Mononuclear cell (primary cell): ENCODE results near the gene ATG9B. TPM values are rescaled to one million over a fixed set of nuclear protein-coding genes. Genes with fewer than 3 reads are reported as not detected.

Experiments
- H3K27me3 ChIP-seq: 2 replicates; pipeline ENCODE4 v1.6.0; 2011; ENCODE audit warnings: low read length, control low read depth; ENCODE audit not compliant: insufficient read depth
- H3K4me1 ChIP-seq: 2 replicates; pipeline ENCODE4 v1.5.1; 2011; ENCODE audit warnings: mild to moderate bottlenecking, low read length, control low read depth; ENCODE audit not compliant: insufficient read depth
- H3K4me3 ChIP-seq: 2 replicates; pipeline ENCODE4 v1.5.1; 2011; ENCODE audit warnings: mild to moderate bottlenecking, low read length, moderate library complexity
- H3K9me3 ChIP-seq: 2 replicates; pipeline ENCODE4 v1.5.1; 2011; ENCODE audit warnings: low read depth, mild to moderate bottlenecking, control low read depth, low read length
- total RNA-seq: library from RNA; depleted of rRNA; stranded (reverse); fragments of >200 nt; gene quantifications from one replicate; pipeline ENCODE4 v1.2.3, GENCODE V29; 2012

Gene ATG9B
- total RNA-seq, 1 donor: 3.6 TPM

GRCh38 chr7:150968734-150969372, 55.4 kb downstream of the ATG9B start:
- Histone ChIP-seq H3K4me1 (peaks cover 5% of the 10 kb centered on the region), H3K4me3 (no peak overlapping the region), H3K27me3 (no peaks in the 10 kb centered on the region), H3K9me3 (no peaks in the 10 kb centered on the region)

GRCh38 chr7:150968056-150968733, 56.1 kb downstream of the ATG9B start:
- no peaks in the 10 kb centered on the region for H3K9me3 ChIP-seq

GRCh38 chr7:150967349-150967748, 56.9 kb downstream of the ATG9B start:
- H3K4me3 ChIP-seq: no peak overlapping the region
- no peaks in the 10 kb centered on the region for H3K9me3 ChIP-seq
- no peaks in the 10 kb centered on the region for H3K27me3 ChIP-seq
- H3K4me1 ChIP-seq: no peaks in the 10 kb centered on the region

More at GRCh38 chr7:150968056-150968733, 56.1 kb downstream of the ATG9B start:
- Histone ChIP-seq H3K4me1 (no peaks in the 10 kb centered on the region), H3K4me3 (no peak overlapping the region), H3K27me3 (no peaks in the 10 kb centered on the region)

- no peaks in the 10 kb centered on the region for H3K9me3 ChIP-seq
- H3K4me1 ChIP-seq: no peaks in the 10 kb centered on the region
- no peak overlapping the region for H3K4me3 ChIP-seq
- H3K27me3 ChIP-seq: no peaks in the 10 kb centered on the region
Observed at GRCh38 chr7:150966002-150966401, 58.3 kb downstream of the ATG9B start.

- Histone ChIP-seq H3K27me3 (no peaks in the 10 kb centered on the region), H3K4me1 (no peaks in the 10 kb centered on the region), H3K9me3 (no peaks in the 10 kb centered on the region)
Observed at GRCh38 chr7:150965273-150965830, 58.9 kb downstream of the ATG9B start.

More at GRCh38 chr7:150965273-150965830, 58.9 kb downstream of the ATG9B start:
- H3K4me3 ChIP-seq: no peak overlapping the region

Other genes with a start within 250 kb of the ATG9B start
- gene TMEM176B, start 224.1 kb downstream of the ATG9B start, total RNA-seq: 4.7 TPM
- gene TMEM176A, start 223.7 kb downstream of the ATG9B start, total RNA-seq: 2.1 TPM
- 0.10 TPM for gene AOC1, start 172.0 kb downstream of the ATG9B start, total RNA-seq
- gene KCNH2, start 46.2 kb downstream of the ATG9B start, total RNA-seq: 0.94 TPM
- gene NOS3, start 33.5 kb downstream of the ATG9B start, total RNA-seq: 2.1 TPM
- gene ABCB8, start 4.0 kb upstream of the ATG9B start, total RNA-seq: 21.5 TPM
- 0.84 TPM for gene ASIC3, start 24.0 kb upstream of the ATG9B start, total RNA-seq
- gene CDK5, start 33.4 kb upstream of the ATG9B start, total RNA-seq: 3.7 TPM
- gene SLC4A2, start 35.1 kb upstream of the ATG9B start, total RNA-seq: 9.4 TPM
- gene FASTK, start 56.3 kb upstream of the ATG9B start, total RNA-seq: 33.6 TPM
- 20.0 TPM for gene TMUB1, start 59.0 kb upstream of the ATG9B start, total RNA-seq
- 23.6 TPM for gene AGAP3, start 62.0 kb upstream of the ATG9B start, total RNA-seq
- not detected for gene GBX1, start 143.2 kb upstream of the ATG9B start, total RNA-seq
- gene ASB10, start 162.8 kb upstream of the ATG9B start, total RNA-seq: not detected
- gene H2BK1, start 186.0 kb upstream of the ATG9B start, total RNA-seq: not detected
- 9.7 TPM for gene ABCF2, start 202.7 kb upstream of the ATG9B start, total RNA-seq
- gene CHPF2, start 208.0 kb upstream of the ATG9B start, total RNA-seq: 25.0 TPM
- gene SMARCD3, start 224.2 kb upstream of the ATG9B start, total RNA-seq: 35.8 TPM